Measurements from ENCODE around the gene SOX9.

DNA sequence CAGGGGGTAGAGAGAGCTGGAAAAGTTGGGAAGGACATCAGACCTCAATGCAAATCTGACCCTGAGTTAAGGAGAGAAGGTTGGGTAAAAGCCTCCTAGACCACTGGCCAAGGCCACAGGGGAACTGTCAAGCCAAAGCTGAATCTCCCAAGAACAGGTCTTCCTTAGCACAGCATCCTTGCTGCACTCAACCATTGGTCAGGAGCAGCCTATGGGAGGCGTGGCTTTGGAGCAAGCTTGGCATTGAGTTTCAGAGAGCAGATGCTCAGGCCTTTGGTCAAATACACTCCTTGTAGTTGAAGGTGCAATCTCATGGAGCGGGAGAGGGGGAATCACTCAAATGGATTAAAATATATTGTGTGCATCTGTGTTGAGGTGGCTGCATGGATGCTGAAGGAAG lies 21.8 kb downstream of the SOX9 start:
- no peak for TF ChIP-seq POLR2A (IDR thresholded peaks at IDR 0.05; ENCODE audit: low read length)
- no peak for TF ChIP-seq GATA1 (IDR thresholded peaks at IDR 0.05; ENCODE audit: low read depth, low read length)
